SK-N-SH (cell line): ENCODE measurements around the gene DLGAP5. TPM values are rescaled to one million over a fixed set of nuclear protein-coding genes. Genes with fewer than 3 reads are reported as not detected.

Source experiments
- CTCF ChIA-PET: fragments of 300-600, 350-600 bp; formaldehyde crosslinking; extraction: SDS; loops from one replicate; lab custom pipeline; 2021; lab: Yijun Ruan, JAX
- POLR2A ChIA-PET: fragments of 350-600 bp; sonication (Branson Sonifier 250); formaldehyde crosslinking; extraction: SDS; loops from one replicate; lab custom pipeline; 2020; ENCODE audit warnings: antibody characterized with exemption, inconsistent platforms; lab: Yijun Ruan, JAX
- DNase-seq: peaks from one replicate; pipeline ENCODE4 v3.0.0; 2012
- H2AFZ ChIP-seq: fragments of 200-600 bp; sonication (generic); 2 replicates; pipeline ENCODE4 v1.8.1; 2016; ENCODE audit warnings: antibody characterized with exemption, mild to moderate bottlenecking, low read depth
- H3F3A ChIP-seq: fragments of 200-600 bp; sonication (generic); replicated peaks from 2 replicates; pipeline ENCODE3; 2016; ENCODE audit warnings: antibody characterized with exemption, mild to moderate bottlenecking; ENCODE audit not compliant: insufficient read depth
- H3K27ac ChIP-seq, 2 experiments: fragments of 200-500 bp in 1 of 2; fragments of 200-600 bp in 1 of 2; sonication (Bioruptor generic) in 1 of 2; sonication (generic), shearing (Covaris generic) in 1 of 2; 2 replicates each; pipeline versions ENCODE4 v1.5.1 to v1.6.1; 2014 to 2016; ENCODE audit warnings: low read depth in 2 of 2, inconsistent platforms in 1 of 2, low read length in 1 of 2, mild to moderate bottlenecking in 1 of 2, mixed read lengths in 1 of 2
- H3K27me3 ChIP-seq: fragments of 200-600 bp; sonication (generic), shearing (Covaris generic); 2 replicates; pipeline ENCODE4 v1.6.1; 2016; ENCODE audit warnings: mixed run types; ENCODE audit not compliant: insufficient read depth
- H3K36me3 ChIP-seq, 2 experiments: fragments of 200-500 bp in 1 of 2; fragments of 200-600 bp in 1 of 2; sonication (Bioruptor generic) in 1 of 2; sonication (generic) in 1 of 2; replicated peaks in 1 of 2; 2 replicates each; pipeline versions ENCODE3 to v1.5.1; 2014 to 2016; ENCODE audit warnings: low read length in 1 of 2, mild to moderate bottlenecking in 1 of 2; ENCODE audit not compliant: insufficient read depth in 2 of 2, control insufficient read depth in 1 of 2
- H3K4me1 ChIP-seq, 2 experiments: fragments of 200-500 bp in 1 of 2; fragments of 200-600 bp in 1 of 2; sonication (Bioruptor generic) in 1 of 2; sonication (generic), shearing (Covaris generic) in 1 of 2; 2 replicates each; pipeline versions ENCODE4 v1.5.1 to v1.6.1; 2014 to 2016; ENCODE audit warnings: low read depth in 1 of 2, low read length in 1 of 2, mixed run types in 1 of 2; ENCODE audit not compliant: insufficient read depth in 2 of 2, control insufficient read depth in 1 of 2
- H3K4me2 ChIP-seq: fragments of 200-600 bp; sonication (generic), shearing (Covaris generic); 2 replicates; pipeline ENCODE4 v1.6.1; 2017; ENCODE audit warnings: mixed run types
- H3K4me3 ChIP-seq, 2 experiments: fragments of 200-500 bp in 1 of 2; fragments of 200-600 bp in 1 of 2; sonication (Bioruptor generic) in 1 of 2; sonication (generic), shearing (Covaris generic) in 1 of 2; 2 replicates each; pipeline versions ENCODE4 v1.5.1 to v1.8.1; 2014 to 2016; ENCODE audit warnings: low read depth in 2 of 2, inconsistent platforms in 1 of 2, low read length in 1 of 2, mild to moderate bottlenecking in 1 of 2, mixed read lengths in 1 of 2, moderate library complexity in 1 of 2
- H3K79me2 ChIP-seq: fragments of 200-600 bp; sonication (generic); 2 replicates; pipeline ENCODE4 v1.8.1; 2017; ENCODE audit warnings: mild to moderate bottlenecking; ENCODE audit not compliant: insufficient read depth
- H3K9ac ChIP-seq: fragments of 200-600 bp; sonication (generic); 2 replicates; pipeline ENCODE4 v1.6.1; 2017; ENCODE audit warnings: mixed run types
- H3K9me2 ChIP-seq: fragments of 200-600 bp; sonication (generic); 2 replicates; pipeline ENCODE4 v1.6.1; 2017; ENCODE audit warnings: mixed run types
- H3K9me3 ChIP-seq: fragments of 200-600 bp; sonication (generic); 2 replicates; pipeline ENCODE4 v1.6.1; 2017; ENCODE audit warnings: mixed run types, mild to moderate bottlenecking, moderate library complexity
- H4K20me1 ChIP-seq: fragments of 200-600 bp; sonication (generic); 2 replicates; pipeline ENCODE4 v1.6.1; 2017; ENCODE audit warnings: mild to moderate bottlenecking, mixed run types; ENCODE audit not compliant: insufficient read depth
- EZH2phosphoT487 ChIP-seq: fragments of 200-600 bp; sonication (generic); IDR thresholded peaks from 2 replicates; pipeline ENCODE4 v1.6.1; 2017; ENCODE audit warnings: low read depth, mixed run types, mild to moderate bottlenecking, antibody characterized with exemption, moderate library complexity, borderline replicate concordance
- FOSL2 ChIP-seq: IDR thresholded peaks from 2 replicates; pipeline ENCODE4 v1.4.0; 2012; ENCODE audit warnings: low read depth, mild to moderate bottlenecking, moderate library complexity, borderline replicate concordance
- FOXJ3 ChIP-seq: sonication (generic); formaldehyde crosslinking; IDR thresholded peaks from 2 replicates; pipeline ENCODE4 v1.5.1; 2020; ENCODE audit warnings: mild to moderate bottlenecking, missing genetic modification reagents
- FOXM1 ChIP-seq: IDR thresholded peaks from 2 replicates; pipeline ENCODE4 v1.4.0; 2012; ENCODE audit warnings: low read depth, mild to moderate bottlenecking
- GABPA ChIP-seq: IDR thresholded peaks from 2 replicates; pipeline ENCODE4 v1.4.0; 2012; ENCODE audit warnings: low read depth, mild to moderate bottlenecking
- GATA2 ChIP-seq: sonication (generic); formaldehyde crosslinking; IDR thresholded peaks from 2 replicates; pipeline ENCODE4 v1.5.0; 2020; ENCODE audit warnings: mild to moderate bottlenecking, missing genetic modification reagents
- MXI1 ChIP-seq: IDR thresholded peaks from 2 replicates; pipeline ENCODE4 v1.6.1; 2012; ENCODE audit warnings: mild to moderate bottlenecking, low read depth, low read length, improper control_type of control experiment
- NFIC ChIP-seq: IDR thresholded peaks from 2 replicates; pipeline ENCODE4 v1.4.0; 2012; ENCODE audit warnings: borderline replicate concordance
- NRF1 ChIP-seq: IDR thresholded peaks from 2 replicates; pipeline ENCODE4 v1.6.1; 2012; ENCODE audit warnings: low read depth, mild to moderate bottlenecking, low read length
- POLR2AphosphoS5 ChIP-seq: IDR thresholded peaks from 2 replicates; pipeline ENCODE4 v1.6.1; 2012; ENCODE audit warnings: low read depth, low read length
- RCOR1 ChIP-seq: fragments of 150-350 bp; IDR thresholded peaks from 2 replicates; pipeline ENCODE4 v1.6.1; 2017; ENCODE audit warnings: antibody characterized with exemption, low read length
- RFX5 ChIP-seq: IDR thresholded peaks from 2 replicates; pipeline ENCODE4 v1.6.1; 2012; ENCODE audit warnings: mild to moderate bottlenecking, improper control_type of control experiment, low read length
- SIN3A ChIP-seq: IDR thresholded peaks from 2 replicates; pipeline ENCODE4 v1.6.1; 2012; ENCODE audit warnings: low read depth, mild to moderate bottlenecking, low read length, moderate library complexity, borderline replicate concordance
- TCF12 ChIP-seq: IDR thresholded peaks from 2 replicates; pipeline ENCODE4 v1.4.0; 2012
- USF1 ChIP-seq: IDR thresholded peaks from 2 replicates; pipeline ENCODE4 v1.4.0; 2012; ENCODE audit warnings: low read depth, borderline replicate concordance
- USF2 ChIP-seq: fragments of 150-350 bp; IDR thresholded peaks from 2 replicates; pipeline ENCODE4 v1.6.1; 2017; ENCODE audit warnings: antibody characterized with exemption, low read length, low read depth, borderline replicate concordance
- YY1 ChIP-seq: IDR thresholded peaks from 2 replicates; pipeline ENCODE4 v1.4.0; 2012; ENCODE audit warnings: low read depth, mild to moderate bottlenecking
- WGBS: methylation state at CpG from one replicate; pipeline ENCODE4 v1.1.6; 2017; ENCODE audit warnings: low lambda C conversion rate; 5-methylcytosine and 5-hydroxymethylcytosine counted together
- polyA plus RNA-seq, 3 experiments: library from polyadenylated mRNA; depleted of rRNA; stranded (reverse); fragments of >200 nt; gene quantifications; 2 replicates each; pipeline ENCODE4 v1.2.3, GENCODE V29; 2012
- TF ChIP-seq, protein P1 (sequence below): IDR thresholded peaks from 2 replicates; pipeline ENCODE4 v1.6.1; 2012; ENCODE audit warnings: mild to moderate bottlenecking, low read depth, low read length, moderate library complexity
- TF ChIP-seq, protein P2 (sequence below): IDR thresholded peaks from 2 replicates; pipeline ENCODE4 v1.4.0; 2012; ENCODE audit warnings: low read depth
- TF ChIP-seq, protein P3 (sequence below): fragments of 150-350 bp; IDR thresholded peaks from 2 replicates; pipeline ENCODE4 v1.6.1; 2016; ENCODE audit warnings: mild to moderate bottlenecking, low read depth, low read length
- TF ChIP-seq, protein P4 (sequence below): IDR thresholded peaks from 2 replicates; pipeline ENCODE4; 2012

Gene DLGAP5
- polyA plus RNA-seq, 1 of the 3 experiments (the other 2 are of a cell fraction): 6.4 TPM

DNA sequence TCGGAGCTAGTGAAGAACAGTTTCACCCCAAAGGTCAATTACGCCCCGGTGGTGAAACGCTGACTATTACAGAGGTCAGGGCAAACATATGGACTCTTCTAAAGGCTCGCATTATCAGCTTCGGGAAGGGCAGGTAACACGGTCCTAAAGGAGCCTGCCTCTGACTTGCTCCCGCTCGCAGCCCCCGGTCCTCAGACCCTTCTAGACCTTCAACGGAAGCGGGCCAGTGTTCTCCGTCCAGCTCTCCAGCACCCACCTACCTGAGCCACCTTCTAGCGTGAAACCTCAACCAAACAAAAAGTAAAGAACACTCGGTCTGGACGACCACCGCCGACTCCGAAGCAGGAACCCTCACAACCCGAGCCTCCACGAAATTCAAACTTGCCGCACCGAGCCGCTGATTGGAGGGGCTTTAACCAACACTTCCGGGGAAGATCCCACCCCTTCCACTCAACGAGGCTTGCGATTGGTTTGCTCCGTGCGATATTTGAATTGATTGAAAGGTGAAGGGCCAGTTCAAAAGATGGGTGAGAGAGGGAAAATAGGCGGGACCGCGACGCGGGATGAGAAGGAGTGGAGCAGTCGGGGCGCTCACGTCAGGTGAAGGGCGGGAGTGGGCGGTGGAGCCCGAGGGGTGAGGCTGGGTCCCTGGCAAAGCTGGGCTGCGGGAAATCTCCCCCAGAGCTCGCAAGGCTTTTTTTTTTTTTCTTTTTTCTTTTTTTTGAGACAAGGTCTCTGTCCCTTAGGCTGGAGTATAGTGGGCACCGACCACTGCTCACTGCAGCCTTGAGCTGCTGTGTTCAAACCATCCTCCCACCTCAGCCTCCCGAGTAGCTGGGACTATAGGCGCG lies at the start of gene DLGAP5 (continued):
- TF ChIP-seq, protein P1, sequence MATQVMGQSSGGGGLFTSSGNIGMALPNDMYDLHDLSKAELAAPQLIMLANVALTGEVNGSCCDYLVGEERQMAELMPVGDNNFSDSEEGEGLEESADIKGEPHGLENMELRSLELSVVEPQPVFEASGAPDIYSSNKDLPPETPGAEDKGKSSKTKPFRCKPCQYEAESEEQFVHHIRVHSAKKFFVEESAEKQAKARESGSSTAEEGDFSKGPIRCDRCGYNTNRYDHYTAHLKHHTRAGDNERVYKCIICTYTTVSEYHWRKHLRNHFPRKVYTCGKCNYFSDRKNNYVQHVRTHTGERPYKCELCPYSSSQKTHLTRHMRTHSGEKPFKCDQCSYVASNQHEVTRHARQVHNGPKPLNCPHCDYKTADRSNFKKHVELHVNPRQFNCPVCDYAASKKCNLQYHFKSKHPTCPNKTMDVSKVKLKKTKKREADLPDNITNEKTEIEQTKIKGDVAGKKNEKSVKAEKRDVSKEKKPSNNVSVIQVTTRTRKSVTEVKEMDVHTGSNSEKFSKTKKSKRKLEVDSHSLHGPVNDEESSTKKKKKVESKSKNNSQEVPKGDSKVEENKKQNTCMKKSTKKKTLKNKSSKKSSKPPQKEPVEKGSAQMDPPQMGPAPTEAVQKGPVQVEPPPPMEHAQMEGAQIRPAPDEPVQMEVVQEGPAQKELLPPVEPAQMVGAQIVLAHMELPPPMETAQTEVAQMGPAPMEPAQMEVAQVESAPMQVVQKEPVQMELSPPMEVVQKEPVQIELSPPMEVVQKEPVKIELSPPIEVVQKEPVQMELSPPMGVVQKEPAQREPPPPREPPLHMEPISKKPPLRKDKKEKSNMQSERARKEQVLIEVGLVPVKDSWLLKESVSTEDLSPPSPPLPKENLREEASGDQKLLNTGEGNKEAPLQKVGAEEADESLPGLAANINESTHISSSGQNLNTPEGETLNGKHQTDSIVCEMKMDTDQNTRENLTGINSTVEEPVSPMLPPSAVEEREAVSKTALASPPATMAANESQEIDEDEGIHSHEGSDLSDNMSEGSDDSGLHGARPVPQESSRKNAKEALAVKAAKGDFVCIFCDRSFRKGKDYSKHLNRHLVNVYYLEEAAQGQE: no peak
- TF ChIP-seq, protein P2, sequence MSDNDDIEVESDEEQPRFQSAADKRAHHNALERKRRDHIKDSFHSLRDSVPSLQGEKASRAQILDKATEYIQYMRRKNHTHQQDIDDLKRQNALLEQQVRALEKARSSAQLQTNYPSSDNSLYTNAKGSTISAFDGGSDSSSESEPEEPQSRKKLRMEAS: peak; percentile 49; the same call in 1 of the 2 replicates
- TF ChIP-seq, protein P3, sequence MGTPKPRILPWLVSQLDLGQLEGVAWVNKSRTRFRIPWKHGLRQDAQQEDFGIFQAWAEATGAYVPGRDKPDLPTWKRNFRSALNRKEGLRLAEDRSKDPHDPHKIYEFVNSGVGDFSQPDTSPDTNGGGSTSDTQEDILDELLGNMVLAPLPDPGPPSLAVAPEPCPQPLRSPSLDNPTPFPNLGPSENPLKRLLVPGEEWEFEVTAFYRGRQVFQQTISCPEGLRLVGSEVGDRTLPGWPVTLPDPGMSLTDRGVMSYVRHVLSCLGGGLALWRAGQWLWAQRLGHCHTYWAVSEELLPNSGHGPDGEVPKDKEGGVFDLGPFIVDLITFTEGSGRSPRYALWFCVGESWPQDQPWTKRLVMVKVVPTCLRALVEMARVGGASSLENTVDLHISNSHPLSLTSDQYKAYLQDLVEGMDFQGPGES: peak; percentile 80; the same call in 1 of the 2 replicates
- TF ChIP-seq GATA2 (no peak), RFX5 (no peak; the same call in 1 of the 2 replicates), YY1 (no peak), FOXJ3 (no peak), TCF12 (no peak), EZH2phosphoT487 (no peak), USF1 (no peak)

- H4K20me1 ChIP-seq: no peaks in the 10 kb centered on the region
- WGBS: 53% methylated on average over 31 of the region's 33 CpGs
- peak; percentile 41 for DNase-seq
- POLR2A ChIA-PET: no interaction called here
- H3K4me1 ChIP-seq: no peaks in the 10 kb centered on the region
- H3K27me3 ChIP-seq: peaks cover 7% of the 10 kb centered on the region
- no peaks in the 10 kb centered on the region for H3K9me3 ChIP-seq
- no peak overlapping the region for H3K9ac ChIP-seq
- H3K27ac ChIP-seq: no peak overlapping the region
- no peak overlapping the region for H3K4me2 ChIP-seq
- H3K9me2 ChIP-seq: no peaks in the 10 kb centered on the region
- H3K79me2 ChIP-seq: no peaks in the 10 kb centered on the region
- CTCF ChIA-PET: interaction anchor here (0.9 to 1.0 kb wide), 2 partner anchors 9 to 30 kb away, joined by 3 to 4 read pairs; no protein-coding TSS in a partner anchor
- H3F3A ChIP-seq: no peaks in the 10 kb centered on the region
- no peak overlapping the region for H3K4me3 ChIP-seq
- no peaks in the 10 kb centered on the region for H3K36me3 ChIP-seq
- H2AFZ ChIP-seq: 0 out of 2 replicates have a peak overlapping the region, but pooled peaks have one; percentile 6
- TF ChIP-seq RCOR1 (no peak), USF2 (no peak), POLR2AphosphoS5 (no peak), MXI1 (no peak), USF1 (no peak), FOSL2 (no peak), FOXM1 (no peak), NRF1 (no peak), SIN3A (no peak), YY1 (no peak), GABPA (no peak), NFIC (no peak)
- TF ChIP-seq, protein P4, sequence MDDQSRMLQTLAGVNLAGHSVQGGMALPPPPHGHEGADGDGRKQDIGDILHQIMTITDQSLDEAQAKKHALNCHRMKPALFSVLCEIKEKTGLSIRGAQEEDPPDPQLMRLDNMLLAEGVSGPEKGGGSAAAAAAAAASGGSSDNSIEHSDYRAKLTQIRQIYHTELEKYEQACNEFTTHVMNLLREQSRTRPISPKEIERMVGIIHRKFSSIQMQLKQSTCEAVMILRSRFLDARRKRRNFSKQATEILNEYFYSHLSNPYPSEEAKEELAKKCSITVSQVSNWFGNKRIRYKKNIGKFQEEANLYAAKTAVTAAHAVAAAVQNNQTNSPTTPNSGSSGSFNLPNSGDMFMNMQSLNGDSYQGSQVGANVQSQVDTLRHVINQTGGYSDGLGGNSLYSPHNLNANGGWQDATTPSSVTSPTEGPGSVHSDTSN: no peak
Measured at GRCh38 chr14:55240526-55241178, 49.3 kb upstream of the DLGAP5 start.
